GM18505 (cell line): Measurements from ENCODE around the gene CCR8.
"Not testable (repeated sequence)": the region's sequence is repeated elsewhere in the genome, so short reads cannot be mapped to it uniquely, and the experiment has no call there.

Experiments used
- ATAC-seq: cut with Tn5 transposase; IDR thresholded peaks from one replicate; pipeline ENCODE4 v1.9.1; 2021; ENCODE audit not compliant: unreplicated experiment
- POLR2A ChIP-seq: IDR thresholded peaks from 4 replicates; pipeline ENCODE4 v1.6.1; 2011; ENCODE audit warnings: borderline replicate concordance; ENCODE audit not compliant: insufficient read depth, insufficient read length; ENCODE audit errors: extremely low read depth

The CCR8 gene

DNA sequence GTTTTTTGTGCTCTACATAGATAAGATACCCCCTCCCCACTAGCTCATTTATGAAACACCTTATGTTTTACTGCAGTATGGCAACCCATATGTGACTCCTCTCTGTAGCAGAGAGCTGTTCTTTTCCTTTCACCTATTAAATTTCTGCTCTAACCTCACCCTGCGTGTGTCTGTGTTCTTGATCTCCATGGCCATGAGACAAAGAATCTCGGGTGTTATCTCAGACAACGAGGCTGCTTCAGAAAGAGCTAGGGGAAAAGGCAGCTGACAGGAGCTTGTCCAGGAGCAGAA, 18.0 kb downstream of the CCR8 start:
- no peak for ATAC-seq

DNA sequence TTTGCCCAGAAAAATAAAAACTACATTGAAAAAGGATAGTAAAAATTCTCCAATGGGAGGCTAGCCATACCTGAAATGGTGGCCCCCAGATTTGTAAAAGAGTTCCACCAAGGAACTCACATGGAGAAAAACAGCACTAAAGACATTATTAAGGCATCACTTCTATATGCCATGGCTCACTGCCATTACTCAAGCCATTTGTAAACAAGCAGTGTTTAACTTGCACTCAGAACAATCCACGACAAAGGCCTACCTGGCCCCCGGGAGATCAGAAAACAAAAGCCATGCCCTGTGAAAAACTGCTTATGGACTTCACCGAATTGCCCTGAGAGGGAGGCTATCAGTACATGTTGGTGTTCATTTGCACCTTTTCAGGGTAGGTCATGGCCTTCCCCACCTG, 19.6 kb downstream of the CCR8 start:
- ATAC-seq, result no peak
- TF ChIP-seq POLR2A, result no peak

More for the DNA sequence above, 18.0 kb downstream of the CCR8 start:
- TF ChIP-seq POLR2A, result no peak

DNA sequence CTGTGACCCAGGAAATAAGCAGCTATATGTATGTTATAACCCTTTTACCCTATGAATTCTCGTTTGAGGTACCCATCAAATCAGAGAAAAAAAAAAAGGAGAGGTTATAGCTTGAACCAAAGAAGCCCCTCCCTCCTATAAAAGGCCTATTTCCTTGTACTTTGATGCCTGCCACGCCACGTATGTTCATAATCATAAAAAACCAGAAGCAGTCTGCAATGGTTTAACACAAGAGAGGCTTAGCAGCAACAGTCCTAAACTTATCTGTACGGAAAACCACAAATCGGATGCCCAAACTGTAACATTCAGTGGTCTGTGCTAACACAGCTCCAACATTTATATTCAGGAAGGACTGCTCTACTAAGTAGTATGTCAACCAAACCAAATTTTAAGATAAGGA, 21.2 kb downstream of the CCR8 start:
- no peak for TF ChIP-seq POLR2A
- no peak for ATAC-seq

DNA sequence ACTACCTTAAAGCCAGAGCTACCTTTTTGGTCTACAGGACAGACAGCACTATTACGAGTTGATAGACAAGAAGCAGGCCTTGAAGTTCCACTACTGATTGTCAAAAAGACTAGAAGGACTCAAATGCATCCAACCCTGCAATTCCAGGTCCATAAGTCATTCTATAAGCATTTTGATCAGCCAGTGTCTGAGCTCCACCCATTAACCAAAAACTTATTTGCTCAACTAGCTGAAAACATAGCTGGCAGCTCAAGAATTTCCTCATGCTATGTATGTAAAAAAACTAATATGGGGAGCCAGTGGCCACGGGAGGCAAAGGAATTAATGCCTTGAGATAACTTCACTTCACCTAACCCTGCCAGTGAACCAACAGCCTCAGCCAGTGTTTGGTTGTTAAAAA, 21.6 kb downstream of the CCR8 start:
- ATAC-seq, result not testable (repeated sequence)

DNA sequence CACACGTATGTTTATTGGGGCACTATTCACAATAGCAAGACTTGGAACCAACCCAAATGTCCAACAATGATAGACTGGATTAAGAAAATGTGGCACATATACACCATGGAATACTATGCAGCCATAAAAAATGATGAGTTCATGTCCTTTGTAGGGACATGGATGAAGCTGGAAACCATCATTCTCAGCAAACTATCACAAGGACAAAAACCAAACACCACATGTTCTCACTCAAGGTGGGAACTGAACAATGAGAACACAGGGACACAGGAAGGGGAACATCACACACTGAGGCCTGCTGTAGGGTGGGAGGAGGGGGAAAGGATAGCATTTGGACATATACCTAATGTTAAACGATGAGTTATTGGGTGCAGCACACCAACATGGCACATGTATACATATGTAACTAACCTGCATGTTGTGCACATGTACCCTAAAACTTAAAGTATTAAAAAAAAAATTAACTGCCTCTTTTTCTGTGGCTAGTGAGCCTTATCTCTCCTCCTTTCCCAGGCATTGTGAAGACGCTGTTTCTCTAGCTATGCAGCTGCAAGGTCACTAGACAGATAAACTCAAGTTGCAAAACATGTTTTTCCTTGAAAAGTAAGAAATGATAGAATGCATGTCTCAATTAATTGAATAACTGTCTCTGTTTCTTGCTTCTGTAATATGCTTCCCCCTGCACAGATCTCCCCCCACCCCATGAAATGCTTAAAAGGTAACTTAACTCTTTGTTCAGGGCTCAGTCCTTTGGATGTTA, 23.8 kb downstream of the CCR8 start:
- not testable (repeated sequence) for ATAC-seq

DNA sequence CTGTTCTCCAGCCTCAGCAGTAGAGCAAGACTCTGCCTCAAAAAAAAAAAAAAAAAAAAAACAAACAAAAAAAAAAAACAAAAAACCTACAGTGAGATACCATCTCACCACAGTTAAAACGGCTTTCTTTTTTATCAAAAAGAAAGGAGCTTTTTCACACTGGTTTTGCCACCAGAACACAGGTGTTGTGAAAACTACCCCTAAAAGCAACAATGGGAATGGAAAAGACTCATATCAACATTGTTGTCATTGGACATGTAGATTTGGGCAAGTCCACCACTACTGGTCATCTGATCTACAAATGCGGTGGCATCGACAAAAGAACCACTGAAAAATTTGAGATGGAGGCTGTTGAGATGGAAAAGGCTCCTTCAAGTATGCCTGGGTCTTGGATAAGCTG, 28.8 kb downstream of the CCR8 start:
- no peak for ATAC-seq
- no peak for TF ChIP-seq POLR2A

DNA sequence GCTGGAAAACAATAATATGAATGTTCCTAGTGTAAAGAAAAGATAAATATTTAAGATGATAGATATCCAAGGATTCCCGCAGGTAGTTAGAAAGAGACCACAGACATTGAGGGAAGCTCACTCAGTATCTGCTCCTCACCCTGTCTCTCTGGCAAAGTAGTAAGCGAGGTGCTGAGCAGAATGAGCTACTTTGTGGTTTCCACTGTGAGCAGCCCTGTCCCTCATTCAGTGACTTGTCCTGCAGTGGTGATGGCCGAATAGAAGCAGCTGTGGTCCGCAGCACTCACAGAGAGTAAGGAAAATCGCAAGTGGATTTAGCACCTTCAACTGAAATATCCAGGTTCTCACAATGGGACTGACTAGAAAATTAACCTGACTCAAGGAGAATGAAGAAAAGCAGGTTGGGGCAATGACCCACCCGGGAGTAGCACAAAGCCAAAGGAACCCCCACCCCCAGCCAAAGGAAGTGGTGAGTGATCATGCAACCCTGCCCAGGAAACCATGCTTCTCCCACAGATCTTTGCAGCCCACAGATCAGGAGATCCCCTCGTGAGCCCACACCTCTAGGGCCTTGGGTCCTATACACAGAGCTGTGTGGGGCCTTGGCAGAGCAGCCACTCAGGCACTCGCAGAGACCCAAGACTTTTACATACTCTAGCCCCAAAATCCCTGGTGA, 31.9 kb downstream of the CCR8 start:
- TF ChIP-seq POLR2A, result no peak
- no peak for ATAC-seq

DNA sequence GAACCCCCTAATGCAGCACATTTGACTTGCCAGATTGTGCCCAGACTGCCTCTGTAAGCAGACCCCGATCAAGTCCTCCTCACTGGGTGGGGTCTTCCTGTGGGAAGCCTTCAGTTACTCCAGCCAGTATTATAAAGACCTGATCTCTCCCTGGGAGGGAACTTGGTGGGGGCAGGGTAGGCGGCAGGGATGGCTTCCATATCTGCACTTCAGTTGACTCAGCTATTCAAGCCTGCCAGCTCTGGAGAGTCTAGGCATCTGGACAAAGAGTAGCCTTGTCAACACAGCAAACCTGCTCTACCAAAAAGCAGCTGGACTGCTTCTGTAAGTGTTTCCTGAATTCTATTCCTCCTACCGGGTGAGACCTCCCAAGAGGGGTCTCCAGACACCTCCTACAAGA, 32.7 kb downstream of the CCR8 start:
- no peak for TF ChIP-seq POLR2A
- no peak for ATAC-seq

DNA sequence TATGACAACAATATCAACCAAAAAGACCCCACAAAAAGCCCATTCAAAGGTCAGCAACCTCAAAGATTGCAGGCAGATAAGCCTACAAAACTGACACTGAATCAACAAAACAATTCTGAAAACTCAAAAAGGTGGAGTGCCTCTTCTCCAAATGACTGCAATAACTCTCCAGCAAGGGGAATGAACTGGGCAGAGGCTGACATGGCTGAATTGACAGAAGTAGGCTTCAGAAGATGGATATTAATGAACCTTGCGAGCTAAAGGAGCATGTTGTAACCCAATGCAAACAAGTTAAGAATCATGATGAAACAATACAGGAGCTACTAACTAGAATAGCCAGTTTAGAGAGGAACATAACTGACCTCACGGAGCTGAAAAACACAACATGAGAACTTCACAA, 33.3 kb downstream of the CCR8 start:
- no peak for TF ChIP-seq POLR2A
- no peak for ATAC-seq

DNA sequence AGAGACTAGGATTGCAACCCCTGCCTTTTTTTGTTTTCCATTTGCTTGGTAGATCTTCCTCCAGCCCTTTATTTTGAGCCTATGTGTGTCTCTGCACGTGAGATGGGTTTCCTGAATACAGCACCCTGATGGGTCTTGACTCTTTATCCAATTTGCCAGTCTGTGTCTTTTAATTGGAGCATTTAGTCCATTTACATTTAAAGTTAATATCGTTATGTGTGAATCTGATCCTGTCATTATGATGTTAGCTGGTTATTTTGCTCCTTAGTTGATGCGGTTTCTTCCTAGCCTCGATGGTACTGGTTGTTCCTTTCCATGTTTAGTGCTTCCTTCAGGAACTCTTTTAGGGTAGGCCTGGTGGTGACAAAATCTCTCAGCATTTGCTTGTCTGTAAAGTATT, 40.9 kb downstream of the CCR8 start:
- not testable (repeated sequence) for ATAC-seq

DNA sequence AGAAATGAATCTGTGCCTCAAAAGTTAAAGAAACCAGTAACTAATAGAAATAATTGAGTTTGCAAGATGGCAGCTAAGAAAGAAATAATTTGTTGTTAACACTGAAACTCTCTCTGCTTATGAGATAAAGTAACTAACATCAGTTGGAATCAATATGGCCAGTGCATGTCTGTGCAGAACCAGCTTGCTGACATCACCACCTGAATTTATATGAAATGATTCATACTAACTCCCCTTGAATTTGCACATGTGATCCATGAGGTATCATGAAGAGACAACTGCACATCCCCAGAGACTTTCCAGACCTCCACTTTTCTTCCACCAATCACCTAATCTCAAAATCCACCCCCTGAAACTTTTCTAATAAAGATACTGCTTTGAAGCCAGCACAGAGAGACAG, 43.3 kb downstream of the CCR8 start:
- no peak for ATAC-seq
- no peak for TF ChIP-seq POLR2A

DNA sequence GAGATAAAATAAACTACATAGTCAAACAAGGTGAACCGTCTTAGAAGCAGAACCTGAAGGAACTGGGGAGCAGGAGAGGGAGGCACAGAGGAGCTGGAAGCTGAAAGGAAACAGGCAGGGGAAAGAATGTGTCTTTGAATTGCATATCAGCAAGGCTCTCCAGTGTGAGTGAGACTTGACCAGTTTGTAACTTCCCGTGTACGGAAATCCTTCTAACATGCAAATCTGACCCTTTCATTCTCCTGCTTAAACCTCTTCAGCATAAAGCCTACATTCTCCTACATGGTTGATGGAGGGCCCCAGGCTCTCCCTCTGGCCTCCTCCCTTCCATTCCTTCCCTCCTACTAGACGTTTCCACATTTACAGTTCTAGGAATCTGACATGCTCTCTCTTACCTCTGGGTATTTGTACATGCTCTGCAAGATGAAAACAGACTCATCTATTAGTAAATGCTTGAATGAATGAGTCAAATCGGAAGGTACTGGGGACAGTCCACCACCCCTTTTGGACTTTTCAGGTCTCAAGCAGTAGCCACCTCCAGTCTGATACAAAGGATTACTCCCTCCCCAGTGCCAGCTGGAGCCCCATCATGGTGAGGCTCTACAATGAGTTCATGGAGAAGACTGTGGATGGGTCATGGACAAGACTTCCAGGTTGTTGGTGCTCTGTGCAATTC, 47.6 kb downstream of the CCR8 start:
- no peak for ATAC-seq
- TF ChIP-seq POLR2A, result no peak

DNA sequence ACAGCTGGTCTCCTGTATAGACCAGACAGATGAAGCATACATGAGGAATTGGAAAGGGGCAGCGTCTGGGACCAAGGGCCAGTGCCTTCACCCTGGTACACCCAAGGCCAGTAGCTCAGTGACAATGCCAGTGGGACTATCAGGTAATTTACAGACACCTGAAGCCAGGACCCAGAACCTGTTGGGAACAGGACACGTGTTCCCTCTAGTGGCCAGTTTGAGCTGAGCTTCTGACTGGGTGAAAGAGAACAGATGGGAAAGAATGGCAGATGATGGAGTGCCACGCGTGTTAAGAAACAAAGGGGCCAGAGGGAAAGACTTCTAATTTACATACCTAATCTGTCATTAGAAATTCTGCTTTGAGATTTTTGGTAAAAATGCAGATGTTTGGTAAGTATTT, 48.6 kb downstream of the CCR8 start:
- no peak for ATAC-seq
- no peak for TF ChIP-seq POLR2A

DNA sequence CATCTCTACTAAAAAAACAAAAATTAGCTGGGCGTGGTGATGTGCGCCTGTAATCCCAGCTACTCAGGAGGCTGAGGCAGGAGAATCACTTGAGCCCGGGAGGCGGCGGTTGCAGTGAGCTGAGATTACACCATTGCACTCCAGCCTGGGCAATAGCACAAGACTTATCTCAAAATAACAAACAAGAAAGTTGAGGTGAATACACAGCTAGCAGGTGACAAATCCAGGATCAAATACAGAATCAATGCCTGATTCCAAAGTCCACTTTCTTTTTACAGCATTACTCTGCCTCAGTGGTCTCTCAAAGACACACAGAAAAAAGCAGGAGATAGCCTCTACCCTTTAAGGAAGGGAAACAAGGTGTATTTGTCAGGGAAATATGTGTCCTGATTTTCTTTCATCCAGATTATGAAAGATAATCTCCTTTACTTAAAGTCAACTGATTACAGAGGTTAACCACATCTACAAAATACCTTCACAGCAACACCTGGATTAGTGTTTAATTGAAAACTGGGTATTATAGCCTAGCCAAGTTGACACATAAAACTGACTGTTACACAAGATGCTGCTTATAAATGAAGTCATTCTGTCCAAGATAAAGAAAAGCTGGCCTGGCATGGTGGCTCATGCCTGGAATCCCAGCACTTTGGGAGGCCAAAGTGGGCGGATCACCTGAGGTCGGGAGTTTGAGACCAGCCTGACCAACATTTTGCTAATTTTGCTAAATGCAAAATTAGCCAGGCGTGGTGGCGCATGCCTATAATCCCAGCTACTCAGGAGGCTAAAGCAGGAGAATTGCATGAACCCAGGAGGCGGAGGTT, 49.7 kb downstream of the CCR8 start:
- TF ChIP-seq POLR2A, result no peak
- ATAC-seq, result no peak

DNA sequence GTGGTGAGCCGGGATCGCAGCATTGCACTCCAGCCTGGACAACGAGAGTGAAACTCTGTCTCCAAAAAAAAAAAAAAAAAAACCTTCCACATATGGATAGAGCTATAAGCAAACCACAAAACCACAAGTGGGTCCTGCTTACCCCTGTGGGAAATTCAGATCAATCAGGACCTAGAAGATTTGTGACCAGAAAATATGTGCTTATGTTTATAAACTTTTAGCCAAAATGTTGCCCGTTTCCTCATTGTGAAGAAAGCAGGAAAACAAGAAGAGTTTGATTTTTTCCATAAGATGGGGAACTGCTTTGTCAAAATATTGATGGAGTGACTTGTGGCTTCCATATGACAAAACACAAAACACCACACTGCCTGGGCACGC, 50.3 kb downstream of the CCR8 start:
- no peak for ATAC-seq
- TF ChIP-seq POLR2A, result no peak
